Muscle of leg (tissue), 11 donors: ENCODE results near the gene VSIG10. TPM values are rescaled to one million over a fixed set of nuclear protein-coding genes. Genes with fewer than 3 reads are reported as not detected.
"Not testable (repeated sequence)": the region's sequence is repeated elsewhere in the genome, so short reads cannot be mapped to it uniquely, and the experiment has no call there.

Experiments
- DNase-seq: peaks from one replicate; pipeline ENCODE4 v3.0.0; 2013
- H3K27ac ChIP-seq: one replicate; pipeline ENCODE4 v1.5.1; 2013; ENCODE audit warnings: mild to moderate bottlenecking, low read length, control low read depth
- H3K27me3 ChIP-seq: one replicate; pipeline ENCODE4 v1.6.1; 2013; ENCODE audit warnings: low read length; ENCODE audit not compliant: control insufficient read depth, insufficient read depth
- H3K36me3 ChIP-seq: one replicate; pipeline ENCODE4 v1.6.1; 2013; ENCODE audit warnings: low read length; ENCODE audit not compliant: control insufficient read depth, insufficient read depth
- H3K4me1 ChIP-seq: one replicate; pipeline ENCODE4 v1.6.1; 2013; ENCODE audit warnings: low read length; ENCODE audit not compliant: control insufficient read depth, insufficient read depth
- H3K4me3 ChIP-seq: one replicate; pipeline ENCODE4 v1.5.1; 2013; ENCODE audit warnings: low read length, control low read depth
- H3K9me3 ChIP-seq: replicated peaks from 2 replicates; pipeline ENCODE4 v1.6.1; 2013; ENCODE audit warnings: low read depth, low read length; ENCODE audit not compliant: control insufficient read depth
- WGBS: methylation state at CpG from one replicate; pipeline ENCODE4 v1.1.5; 2013; ENCODE audit warnings: missing lambda C conversion rate; ENCODE audit not compliant: insufficient coverage; 5-methylcytosine and 5-hydroxymethylcytosine counted together
- polyA plus RNA-seq, 8 donors: library from polyadenylated mRNA; unstranded; fragments of 120-200 nt; gene quantifications; one replicate each; pipeline versions ENCODE4 v1.2.1 to v1.2.3, GENCODE V29; 2013; ENCODE audit warnings: inconsistent platforms in 1 of 8, low replicate concordance in 1 of 8; ENCODE audit not compliant: insufficient read length in 8 of 8, insufficient read depth in 1 of 8
- total RNA-seq: library from RNA; stranded (reverse); fragments of 120-200 nt; gene quantifications from one replicate; pipeline ENCODE4 v1.2.4, GENCODE V29; 2013

The VSIG10 gene
- total and polyA plus RNA-seq, 9 donors = 7.7 to 14.7 (median 11.1) TPM

DNA sequence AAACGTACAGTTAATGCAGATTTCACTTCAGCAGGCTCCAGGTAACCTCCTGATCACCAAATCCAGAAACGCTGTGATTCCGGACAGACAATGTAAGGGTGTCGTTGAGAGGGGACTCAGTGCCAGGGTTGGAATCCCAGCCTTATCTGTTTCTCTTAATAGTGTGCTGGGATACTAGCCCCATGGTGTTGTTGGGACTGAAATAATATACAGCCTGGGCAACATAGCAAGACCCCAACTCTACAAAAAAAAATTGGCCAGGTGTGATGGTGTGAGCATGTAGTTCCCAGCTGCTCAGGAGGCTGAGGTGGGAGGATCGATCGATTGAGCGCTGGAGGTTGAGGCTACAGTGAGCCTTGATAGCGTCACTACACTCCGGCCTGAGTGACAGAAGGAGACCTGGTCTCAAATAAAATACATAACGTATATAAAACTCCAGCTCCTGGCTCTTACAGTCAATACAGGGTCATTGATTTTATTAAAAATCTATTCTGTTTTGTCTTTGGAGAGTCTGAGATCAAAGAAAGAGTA, 33.4 kb upstream of the VSIG10 start:
- no peak for DNase-seq
- Histone ChIP-seq H3K9me3 (no peaks in the 10 kb centered on the region), H3K36me3 (peaks cover 25% of the 10 kb centered on the region), H3K4me3 (peak overlapping the region; percentile 82), H3K4me1 (peaks cover 7% of the 10 kb centered on the region), H3K27me3 (no peaks in the 10 kb centered on the region), H3K27ac (peak overlapping the region; percentile 77)
- WGBS = no CpG with 5 or more reads among the region's 10 CpGs

DNA sequence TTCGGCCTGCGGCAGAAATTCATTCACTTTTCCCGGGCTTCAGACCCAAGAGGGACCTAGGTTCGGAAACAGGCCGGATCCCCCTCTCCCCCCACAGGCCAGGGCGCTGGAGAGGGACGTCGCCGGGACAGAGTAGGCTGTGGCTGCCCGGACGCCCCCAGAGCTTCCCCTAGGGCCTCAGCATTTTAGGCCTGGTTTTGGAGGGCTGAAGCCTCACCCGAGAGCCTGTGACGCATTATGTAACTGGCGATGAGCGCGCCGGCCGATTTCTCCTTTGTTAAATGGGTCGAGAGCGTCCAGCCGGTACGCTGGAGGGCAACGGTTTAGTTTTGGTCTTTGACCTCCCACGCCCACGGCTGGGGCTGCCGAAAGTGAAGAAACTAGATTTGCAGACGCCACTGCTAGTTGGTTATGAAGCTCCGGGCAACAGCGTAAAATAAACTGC, 32.8 kb upstream of the VSIG10 start:
- Histone ChIP-seq H3K4me1 (peaks cover 7% of the 10 kb centered on the region), H3K4me3 (peak overlapping the region; percentile 82), H3K9me3 (no peaks in the 10 kb centered on the region), H3K36me3 (peaks cover 25% of the 10 kb centered on the region), H3K27me3 (no peaks in the 10 kb centered on the region), H3K27ac (peak overlapping the region; percentile 77)
- WGBS = 0% methylated on average over 21 of the region's 29 CpGs
- DNase-seq = peak; percentile 61

DNA sequence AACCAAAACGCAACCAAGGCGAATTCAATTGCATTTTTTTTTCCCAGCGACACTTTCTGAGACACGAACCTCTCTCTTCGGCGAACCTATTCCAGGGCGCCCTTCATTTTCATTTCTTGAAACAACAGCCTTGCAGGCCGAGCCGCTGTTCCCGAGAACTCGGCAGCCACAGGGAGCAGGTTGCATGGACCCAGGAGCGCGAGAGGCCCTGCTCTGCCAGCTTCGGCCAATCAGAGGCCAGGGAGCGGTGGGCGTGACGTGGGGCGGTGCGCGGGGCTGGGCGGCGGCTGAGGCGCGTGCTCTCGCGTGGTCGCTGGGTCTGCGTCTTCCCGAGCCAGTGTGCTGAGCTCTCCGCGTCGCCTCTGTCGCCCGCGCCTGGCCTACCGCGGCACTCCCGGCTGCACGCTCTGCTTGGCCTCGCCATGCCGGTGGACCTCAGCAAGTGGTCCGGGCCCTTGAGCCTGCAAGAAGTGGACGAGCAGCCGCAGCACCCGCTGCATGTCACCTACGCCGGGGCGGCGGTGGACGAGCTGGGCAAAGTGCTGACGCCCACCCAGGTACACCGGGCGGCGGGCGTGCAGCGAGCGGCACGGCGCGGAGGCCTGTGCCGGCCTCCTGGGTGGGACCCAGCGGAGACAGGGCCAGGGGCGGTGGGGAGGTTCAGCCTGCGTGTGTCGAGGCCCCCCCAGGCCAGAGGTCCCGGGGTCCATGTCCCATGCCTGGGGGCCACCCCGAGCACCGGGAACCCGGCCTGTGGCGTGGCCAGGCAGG, 32.2 kb upstream of the VSIG10 start, which contains the start of gene PEBP1:
TSS of gene PEBP1 (plus strand) at position 337 of the 771 bp plus-strand sequence. CDS start at position 423, 86 bp downstream.
- under 1% methylated on average over 70 of the region's 70 CpGs for WGBS
- H3K9me3 ChIP-seq = no peaks in the 10 kb centered on the region
- peaks cover 22% of the 10 kb centered on the region for H3K36me3 ChIP-seq
- DNase-seq = peak; percentile 96
- H3K27me3 ChIP-seq = no peaks in the 10 kb centered on the region
- peak within 1 kb of the TSS; percentile 82 for H3K4me3 ChIP-seq
- H3K27ac ChIP-seq = peak within 1 kb of the TSS; percentile 78
- H3K4me1 ChIP-seq = peaks cover 7% of the 10 kb centered on the region

DNA sequence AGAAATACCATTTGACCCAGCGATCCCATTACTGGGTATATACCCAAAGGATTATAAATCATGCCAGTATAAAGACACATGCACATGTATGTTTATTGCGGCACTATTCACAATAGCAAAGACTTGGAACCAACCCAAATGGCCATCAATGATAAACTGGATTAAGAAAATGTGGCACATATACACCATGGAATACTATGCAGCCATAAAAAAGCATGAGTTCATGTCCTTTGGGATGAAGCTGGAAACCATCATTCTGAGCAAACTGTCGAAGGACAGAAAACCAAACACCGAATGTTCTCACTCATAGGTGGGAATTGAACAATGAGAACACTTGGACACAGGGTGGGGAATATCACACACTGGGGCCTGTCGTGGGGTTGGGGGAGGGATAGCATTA, 25.6 kb upstream of the VSIG10 start:
- H3K27ac ChIP-seq, H3K27me3 ChIP-seq, H3K4me1 ChIP-seq, H3K4me3 ChIP-seq, H3K36me3 ChIP-seq, H3K9me3 ChIP-seq, DNase-seq: not testable (repeated sequence)
- WGBS = no CpG with 5 or more reads among the region's 5 CpGs

DNA sequence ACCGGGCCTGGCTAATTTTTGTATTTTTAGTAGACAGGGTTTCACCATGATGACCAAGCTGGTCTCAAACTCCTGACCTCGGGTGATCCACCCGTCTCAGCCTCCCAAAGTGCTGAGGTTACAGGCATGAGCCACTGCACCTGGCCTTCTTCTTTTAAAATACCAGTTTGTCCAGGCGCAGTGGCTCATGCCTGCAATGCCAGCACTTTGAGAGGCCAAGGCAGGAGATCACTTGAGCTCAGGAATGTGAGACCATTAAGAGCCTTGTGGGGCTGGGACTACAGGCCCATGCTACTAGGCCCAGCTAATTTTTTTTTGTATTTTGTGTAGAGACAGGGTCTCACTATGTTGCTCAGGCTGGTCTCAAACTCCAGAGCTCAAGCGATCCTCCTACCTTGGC, 24.1 kb upstream of the VSIG10 start:
- Histone ChIP-seq H3K36me3 (no peaks in the 10 kb centered on the region), H3K9me3 (no peaks in the 10 kb centered on the region), H3K27ac (no peak overlapping the region), H3K4me3 (no peak overlapping the region), H3K27me3 (no peaks in the 10 kb centered on the region), H3K4me1 (no peaks in the 10 kb centered on the region)
- no peak for DNase-seq
- 91% methylated on average over 5 of the region's 5 CpGs for WGBS

DNA sequence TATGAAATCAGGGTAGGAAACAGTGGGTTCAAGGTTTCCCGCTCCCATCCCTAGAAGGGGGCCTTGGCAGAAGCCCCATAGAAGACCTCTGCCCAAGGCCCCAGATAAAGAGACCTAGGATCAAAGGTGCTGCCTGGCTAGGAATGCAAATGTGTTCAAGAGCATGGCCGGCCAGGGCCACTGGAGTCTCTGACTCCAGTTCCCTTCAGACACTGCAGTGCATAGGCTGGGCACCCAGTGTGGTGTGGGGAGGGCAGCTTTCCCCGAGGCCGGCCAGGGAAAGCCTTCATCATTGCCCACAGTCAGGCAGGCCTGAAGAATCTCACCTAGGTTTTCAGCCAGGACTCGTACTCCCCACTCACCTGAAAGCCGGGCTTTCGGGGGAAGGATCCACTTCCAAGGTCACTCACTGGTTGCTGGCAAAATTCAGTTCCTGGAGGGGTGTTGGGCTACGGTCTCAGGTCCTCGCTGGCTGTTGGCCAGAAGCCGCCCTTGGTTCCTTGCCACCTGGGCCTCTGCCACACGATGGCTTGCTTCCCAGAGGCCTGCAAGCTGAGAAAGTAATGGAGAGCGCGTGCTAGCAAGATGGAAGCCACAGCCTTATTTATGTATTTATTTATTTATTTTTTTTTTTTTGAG, 22.4 kb upstream of the VSIG10 start:
- Histone ChIP-seq H3K36me3 (no peaks in the 10 kb centered on the region), H3K27ac (no peak overlapping the region), H3K27me3 (no peaks in the 10 kb centered on the region), H3K4me3 (no peak overlapping the region), H3K4me1 (no peaks in the 10 kb centered on the region), H3K9me3 (no peaks in the 10 kb centered on the region)
- no peak for DNase-seq
- 61% methylated on average over 7 of the region's 13 CpGs for WGBS

DNA sequence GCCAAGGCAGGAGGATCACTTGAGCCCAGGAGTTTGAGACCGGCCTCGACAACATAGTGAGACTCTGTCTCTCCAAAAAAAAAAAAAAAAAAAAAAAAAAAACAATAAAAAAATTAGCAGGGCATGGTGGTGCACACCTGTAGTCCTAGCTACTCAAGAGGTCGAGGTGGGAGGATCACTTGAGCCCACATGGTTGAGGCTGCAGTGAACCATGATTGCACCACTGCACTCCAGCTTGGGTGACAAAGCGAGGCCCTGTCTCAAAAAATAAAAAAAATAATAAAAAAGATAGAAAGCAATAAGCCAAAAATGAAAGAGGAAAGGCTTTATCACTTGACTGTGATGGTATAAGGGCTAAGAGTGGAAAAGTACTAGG, 21.9 kb upstream of the VSIG10 start:
- Histone ChIP-seq H3K4me3 (no peak overlapping the region), H3K27ac (no peak overlapping the region), H3K36me3 (no peaks in the 10 kb centered on the region), H3K4me1 (no peaks in the 10 kb centered on the region), H3K27me3 (no peaks in the 10 kb centered on the region), H3K9me3 (no peaks in the 10 kb centered on the region)
- DNase-seq = no peak
- WGBS = 100% methylated on average over 1 of the region's 4 CpGs

DNA sequence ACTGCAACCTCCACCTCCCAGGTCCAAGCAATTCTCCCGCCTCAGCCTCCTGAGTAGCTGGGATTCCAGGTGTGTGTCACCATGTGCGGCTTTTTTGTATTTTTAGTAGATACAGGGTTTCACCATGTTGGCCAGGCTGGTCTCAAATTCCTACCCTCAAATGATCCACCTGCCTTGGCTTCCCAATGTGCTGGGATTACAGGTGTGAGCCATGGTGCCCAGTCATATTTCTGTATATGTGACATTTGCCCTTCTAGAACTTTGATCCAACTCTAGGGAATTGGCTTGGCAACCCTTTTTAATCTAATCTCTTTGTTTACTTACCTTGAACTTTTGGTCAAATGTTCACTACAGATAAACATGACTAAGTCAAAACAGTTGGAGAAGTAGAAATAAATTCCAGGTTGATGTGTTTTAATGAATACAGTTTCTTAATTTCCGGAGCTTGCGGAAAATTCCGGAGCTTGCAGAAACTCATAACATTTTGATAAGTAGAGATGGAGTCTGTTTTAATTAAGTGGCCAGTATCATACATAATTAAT, 20.6 kb upstream of the VSIG10 start:
- Histone ChIP-seq H3K27me3 (no peaks in the 10 kb centered on the region), H3K27ac (no peak overlapping the region), H3K4me1 (no peaks in the 10 kb centered on the region), H3K9me3 (no peaks in the 10 kb centered on the region), H3K36me3 (no peaks in the 10 kb centered on the region), H3K4me3 (no peak overlapping the region)
- no CpG with 5 or more reads among the region's 5 CpGs for WGBS
- no peak for DNase-seq

DNA sequence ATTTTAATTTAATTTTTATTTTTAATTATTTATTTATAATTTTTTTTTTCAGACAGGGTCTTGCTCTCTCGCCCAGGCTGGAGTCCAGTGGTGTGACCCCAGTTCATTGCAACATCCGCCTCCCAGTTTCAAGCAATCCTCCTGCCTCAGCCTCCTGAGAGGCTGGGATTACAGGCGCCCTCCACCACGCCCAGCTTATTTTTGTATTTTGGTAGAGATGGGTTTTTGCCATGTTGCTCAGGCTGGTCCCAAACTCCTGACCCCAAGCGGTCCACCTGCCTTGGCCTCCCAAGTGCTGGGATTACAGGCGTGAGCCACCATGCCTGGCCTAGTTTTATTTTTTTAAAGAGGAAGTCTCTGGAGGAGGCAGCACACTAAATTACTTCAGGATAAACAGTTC, 18.5 kb upstream of the VSIG10 start:
- H3K9me3 ChIP-seq = no peaks in the 10 kb centered on the region
- H3K27ac ChIP-seq = no peak overlapping the region
- no peaks in the 10 kb centered on the region for H3K4me1 ChIP-seq
- DNase-seq = no peak
- no peaks in the 10 kb centered on the region for H3K36me3 ChIP-seq
- no peaks in the 10 kb centered on the region for H3K27me3 ChIP-seq
- WGBS = no CpG with 5 or more reads among the region's 6 CpGs
- H3K4me3 ChIP-seq = no peak overlapping the region
